HG03095 (cell line): ENCODE measurements around the gene TBX1.
"Not testable (repeated sequence)": the region's sequence is repeated elsewhere in the genome, so short reads cannot be mapped to it uniquely, and the experiment has no call there.

ENCODE experiments used
- ATAC-seq: cut with Tn5 transposase; IDR thresholded peaks from one replicate; pipeline ENCODE4 v1.9.1; 2021; ENCODE audit warnings: moderate library complexity; ENCODE audit not compliant: unreplicated experiment

Gene TBX1

DNA sequence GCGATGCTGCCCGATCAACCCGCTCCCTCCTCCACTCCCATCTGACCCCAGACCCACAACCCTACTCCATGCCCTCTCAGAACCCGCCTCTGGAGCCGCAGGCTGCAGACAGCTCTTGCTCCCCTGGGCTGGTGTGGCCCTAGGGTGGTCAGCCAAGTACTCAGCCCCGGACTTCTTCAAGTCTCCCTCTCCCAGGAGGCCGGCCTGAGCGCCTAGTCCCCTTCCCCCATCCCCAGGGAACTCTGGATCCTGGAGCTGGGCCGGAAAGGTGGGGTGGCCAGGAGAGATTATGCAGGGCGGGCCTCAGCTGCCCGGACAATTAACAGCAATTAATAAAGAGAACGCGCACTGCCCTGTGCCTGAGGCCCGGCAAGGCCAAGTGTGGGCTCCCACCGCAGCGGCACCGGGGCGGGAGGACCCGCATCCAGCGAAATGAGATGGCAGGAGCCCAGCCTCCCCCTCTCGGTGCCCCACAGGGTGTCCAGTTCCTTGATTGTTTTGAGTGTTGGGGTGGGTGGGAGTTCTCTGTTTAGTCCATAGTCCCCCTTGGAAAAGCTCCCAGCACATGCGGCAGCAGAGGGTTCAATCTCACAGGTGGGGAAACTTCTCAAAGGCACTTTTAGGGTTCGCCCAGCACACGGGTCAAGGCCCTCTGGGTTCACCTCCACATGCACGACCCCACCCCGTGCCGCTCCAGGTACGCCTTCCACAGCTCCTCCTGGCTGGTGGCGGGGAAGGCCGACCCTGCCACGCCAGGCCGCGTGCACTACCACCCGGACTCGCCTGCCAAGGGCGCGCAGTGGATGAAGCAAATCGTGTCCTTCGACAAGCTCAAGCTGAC, 3.1 kb downstream of the TBX1 start:
- ATAC-seq: no peak

DNA sequence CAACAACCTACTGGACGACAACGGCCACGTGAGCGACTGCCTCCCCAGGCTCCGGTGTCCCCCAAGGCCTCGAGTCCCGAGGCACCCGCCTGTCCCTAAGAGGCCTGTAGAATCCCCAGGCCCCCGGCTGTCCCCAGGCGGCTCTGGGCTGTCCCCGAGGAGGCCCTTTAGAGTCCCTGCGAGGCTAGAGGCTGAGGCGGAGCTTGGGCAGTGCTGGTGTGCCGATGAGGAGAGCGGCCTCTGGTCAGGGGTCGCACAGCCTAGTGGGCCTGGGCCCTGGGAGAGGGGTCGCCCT, 3.7 kb downstream of the TBX1 start:
- no peak for ATAC-seq

- ATAC-seq: no peak
Observed at GRCh38 chr22:19764636-19765476, 4.3 kb downstream of the TBX1 start.

DNA sequence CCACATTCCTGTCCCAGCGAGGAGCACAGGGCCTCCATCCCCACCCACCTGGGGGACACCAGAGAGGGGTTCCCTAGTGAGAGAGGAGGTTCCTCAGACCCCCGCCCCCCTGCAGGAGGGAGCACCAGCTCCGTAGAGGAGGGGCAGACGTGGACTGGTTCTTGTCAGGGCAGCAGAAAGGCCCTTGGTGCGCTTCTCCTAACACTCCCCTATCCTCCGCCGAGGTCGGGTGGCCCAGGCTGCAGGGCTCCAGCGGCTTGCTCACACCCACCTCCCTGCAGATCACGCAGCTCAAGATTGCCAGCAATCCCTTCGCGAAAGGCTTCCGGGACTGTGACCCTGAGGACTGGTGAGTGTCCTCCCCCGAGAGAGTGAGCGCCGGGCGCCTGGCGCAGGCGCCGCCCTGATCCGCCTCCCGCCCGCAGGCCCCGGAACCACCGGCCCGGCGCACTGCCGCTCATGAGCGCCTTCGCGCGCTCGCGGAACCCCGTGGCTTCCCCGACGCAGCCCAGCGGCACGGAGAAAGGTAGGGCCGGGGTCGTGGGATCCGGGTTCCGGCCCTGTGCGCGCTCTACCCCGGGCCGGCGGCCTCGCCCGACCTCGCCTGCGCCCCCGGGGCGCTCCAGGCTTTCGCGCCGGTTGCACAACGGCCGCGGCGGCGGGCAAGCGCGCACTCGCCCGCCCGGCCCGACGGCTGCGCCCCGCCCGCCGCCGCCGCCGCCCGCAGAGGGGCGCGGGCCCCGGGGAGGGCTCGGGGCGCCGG, 5.1 kb downstream of the TBX1 start:
- ATAC-seq: no peak

DNA sequence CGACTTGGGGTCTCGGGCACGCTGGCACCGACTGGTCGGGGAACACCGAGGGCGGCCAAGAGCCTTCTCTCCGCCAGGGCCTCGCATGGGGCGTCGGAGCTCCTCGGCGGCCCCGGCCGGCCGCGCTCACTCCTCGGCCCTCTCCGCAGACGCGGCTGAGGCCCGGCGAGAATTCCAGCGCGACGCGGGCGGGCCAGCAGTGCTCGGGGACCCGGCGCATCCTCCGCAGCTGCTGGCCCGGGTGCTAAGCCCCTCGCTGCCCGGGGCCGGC, 5.6 kb downstream of the TBX1 start:
- ATAC-seq: no peak

GRCh38 chr22:19766511-19767426, 6.2 kb downstream of the TBX1 start:
- no peak for ATAC-seq

GRCh38 chr22:19767427-19768341, 7.1 kb downstream of the TBX1 start:
- no peak for ATAC-seq

GRCh38 chr22:19769393-19769715, 8.8 kb downstream of the TBX1 start:
- ATAC-seq: no peak

DNA sequence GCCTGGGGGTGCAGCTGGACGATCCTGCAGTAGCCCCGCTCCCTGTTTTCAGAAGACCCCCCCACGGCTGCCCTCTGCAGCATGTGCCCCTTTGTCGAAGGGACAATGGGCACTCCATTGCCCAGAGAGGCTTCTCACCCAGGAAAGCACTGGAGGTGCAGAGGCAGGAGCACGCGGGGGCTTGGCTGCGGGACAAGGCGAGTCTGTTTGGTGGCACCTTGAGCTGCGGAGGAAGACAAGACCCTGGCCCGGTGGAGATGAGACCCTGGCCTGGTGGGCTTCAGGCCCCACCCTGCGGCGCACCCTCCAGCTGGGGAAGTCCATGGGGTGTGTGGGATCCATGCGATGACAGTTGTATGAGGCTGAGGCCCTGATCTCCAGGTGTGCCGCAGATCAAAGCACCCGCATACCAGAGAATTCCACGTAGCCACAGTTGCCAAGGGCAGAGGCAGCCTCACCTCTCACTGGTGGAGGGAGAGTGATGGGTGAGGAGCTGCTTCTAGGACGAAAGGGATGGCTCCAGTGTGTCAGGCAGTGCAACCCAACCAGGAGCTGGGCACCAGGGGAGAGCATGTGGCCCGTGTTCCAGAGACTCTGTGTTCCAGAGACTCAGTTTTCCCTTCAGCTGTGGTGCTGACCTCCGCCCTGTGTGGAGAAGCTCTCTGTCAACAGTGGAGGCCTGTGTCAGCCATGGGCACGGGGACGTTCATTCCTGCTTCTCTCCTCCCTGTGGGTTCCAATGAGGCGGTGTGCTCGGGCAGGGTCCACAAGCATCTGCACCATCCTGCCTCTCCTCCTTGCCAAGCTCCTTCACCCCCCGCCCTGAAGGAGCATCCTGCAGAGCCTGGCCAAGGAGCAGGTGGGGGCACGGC, 10.0 kb downstream of the TBX1 start:
- no peak for ATAC-seq

DNA sequence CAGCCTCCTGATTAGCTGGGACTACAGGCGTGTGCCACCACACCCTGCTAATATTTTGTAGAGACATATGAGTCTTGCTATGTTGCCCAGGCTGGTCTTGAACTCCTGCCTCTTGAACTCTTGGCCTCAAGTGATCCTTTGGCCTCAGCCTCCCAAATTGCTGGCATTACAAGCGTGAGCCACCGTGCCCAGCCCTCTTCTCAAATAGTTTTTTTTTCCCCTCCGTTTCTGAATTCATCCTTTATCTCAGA, 11.8 kb downstream of the TBX1 start:
- no peak for ATAC-seq

DNA sequence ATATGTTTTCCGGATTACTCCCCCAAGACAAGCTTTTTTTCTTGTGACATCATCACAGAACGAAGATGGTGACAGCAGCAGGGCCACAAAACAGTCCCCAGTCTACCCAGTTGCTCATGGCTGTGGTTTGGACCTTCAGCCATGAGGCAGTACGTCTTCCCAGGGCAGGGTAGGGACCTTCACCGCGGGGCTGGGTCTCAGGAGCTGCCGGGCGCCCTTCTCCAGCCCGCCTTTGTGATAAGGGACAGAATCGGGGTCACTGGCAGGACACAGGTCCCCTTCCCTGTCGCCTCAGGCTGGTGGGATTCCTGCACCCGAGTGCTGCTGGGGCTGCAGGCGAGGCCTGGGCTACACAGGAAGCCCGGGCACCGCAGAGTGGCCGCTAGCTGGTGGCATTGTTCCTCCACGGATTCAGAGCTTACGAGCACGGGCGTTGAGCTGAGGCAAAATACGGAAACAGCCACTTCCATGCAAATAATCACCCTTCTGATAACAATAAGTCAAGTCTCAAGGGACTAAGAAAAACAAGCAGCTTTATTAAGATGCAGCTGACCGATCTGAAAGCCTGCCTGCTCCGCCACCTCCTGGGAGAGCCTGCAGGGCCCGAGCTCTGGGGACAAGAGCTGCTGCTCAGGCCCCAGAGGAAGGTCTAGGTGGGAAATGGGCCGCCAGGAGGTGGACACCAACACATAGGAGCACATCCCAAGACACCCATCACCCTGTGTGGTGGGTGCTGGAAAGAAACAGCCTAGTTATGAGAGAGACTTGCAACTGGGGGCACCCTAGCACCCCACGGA, 12.3 kb downstream of the TBX1 start:
- peak; percentile 71 for ATAC-seq

DNA sequence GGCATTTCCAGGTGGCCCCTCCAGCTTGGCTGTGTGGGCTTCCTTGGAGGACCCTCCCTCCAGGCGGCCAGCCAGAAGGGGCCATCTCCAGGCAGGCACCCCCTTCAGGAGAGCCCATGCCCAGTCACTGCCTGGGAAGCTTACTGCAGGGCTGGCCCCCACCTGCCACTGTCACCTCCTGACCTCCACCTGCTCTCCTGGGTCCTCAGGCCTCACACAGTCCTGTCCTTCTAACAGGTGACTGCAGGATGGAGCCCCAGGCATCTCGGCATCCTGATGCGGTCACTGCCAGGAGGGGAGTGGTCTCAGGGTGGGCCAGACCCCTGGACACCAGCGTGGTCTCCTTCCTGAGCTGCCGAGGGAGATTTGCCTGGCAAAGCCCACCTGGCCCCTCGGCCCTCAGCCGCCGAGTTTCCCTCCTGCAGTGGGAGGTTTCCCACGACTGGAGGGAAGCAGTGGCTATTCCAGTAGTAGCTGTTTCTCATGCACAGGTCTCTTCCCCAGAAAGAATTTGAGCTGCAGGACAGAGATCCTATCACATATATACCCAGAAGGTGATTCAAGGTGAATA, 13.0 kb downstream of the TBX1 start:
- no peak for ATAC-seq

DNA sequence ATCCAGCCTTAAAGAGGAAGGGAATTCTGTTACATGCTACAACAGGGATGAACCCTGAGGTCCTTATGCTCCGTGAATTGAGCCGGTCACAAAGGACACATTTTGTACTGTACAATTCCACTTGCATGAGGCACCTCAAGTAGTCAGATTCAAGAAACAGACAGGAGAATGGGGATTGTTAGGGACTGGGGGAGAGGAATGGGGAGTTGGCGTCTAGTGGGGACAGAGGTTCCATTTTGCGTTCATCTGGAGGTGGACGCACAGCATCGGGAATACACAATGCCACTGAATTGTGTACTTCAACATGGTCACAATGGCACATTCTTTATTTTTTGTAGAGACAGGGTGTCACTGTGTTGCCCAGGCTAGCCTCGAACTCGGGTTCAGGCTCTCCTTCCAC, 14.1 kb downstream of the TBX1 start:
- no peak for ATAC-seq

GRCh38 chr22:19775496-19776325, 15.1 kb downstream of the TBX1 start:
- no peak for ATAC-seq

DNA sequence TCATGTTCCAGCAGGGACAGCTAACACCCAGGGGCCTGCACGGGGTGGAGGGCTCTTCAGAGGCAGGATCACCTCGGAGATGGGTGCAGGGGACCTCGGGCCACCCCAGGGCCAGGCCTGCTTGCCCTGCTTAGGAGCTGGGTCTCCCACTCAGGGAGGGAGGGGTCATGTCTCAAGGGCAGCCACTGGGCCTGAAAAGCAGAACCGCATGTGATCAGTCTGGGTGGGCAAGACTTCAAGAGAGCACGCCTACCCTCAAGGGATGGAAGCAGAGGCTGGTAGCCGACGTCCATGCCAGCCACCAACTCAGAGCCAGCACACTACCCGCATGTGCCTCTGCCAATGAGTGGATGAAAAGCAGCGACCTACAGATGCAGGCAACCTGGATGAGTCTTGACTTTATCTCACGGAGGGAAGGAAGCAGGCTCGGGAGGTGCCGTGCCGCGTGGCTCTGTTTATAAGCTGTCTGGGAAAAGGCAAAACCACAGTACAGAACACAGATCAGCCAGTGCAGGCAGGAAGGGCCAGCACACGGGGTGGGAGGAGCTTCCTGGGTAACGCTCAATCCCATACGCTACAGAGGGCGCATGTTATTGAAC, 16.0 kb downstream of the TBX1 start:
- ATAC-seq: no peak

DNA sequence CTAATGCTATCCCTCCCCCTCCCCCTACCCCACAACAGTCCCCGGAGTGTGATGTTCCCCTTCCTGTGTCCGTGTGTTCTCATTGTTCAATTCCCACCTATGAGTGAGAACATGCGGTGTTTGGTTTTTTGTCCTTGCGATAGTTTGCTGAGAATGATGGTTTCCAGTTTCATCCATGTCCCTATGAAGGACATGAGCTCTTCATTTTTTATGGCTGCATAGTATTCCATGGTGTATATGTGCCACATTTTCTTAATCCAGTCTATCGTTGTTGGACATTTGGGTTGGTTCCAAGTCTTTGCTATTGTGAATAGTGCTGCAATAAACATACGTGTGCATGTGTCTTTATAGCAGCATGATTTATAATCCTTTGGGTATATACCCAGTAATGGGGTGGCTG, 16.6 kb downstream of the TBX1 start:
- not testable (repeated sequence) for ATAC-seq

- ATAC-seq: no peak
Observed at GRCh38 chr22:19779011-19779421, 18.4 kb downstream of the TBX1 start.
